ENCODE measurements around the gene P3H3.

- TF ChIP-seq CTCF (IDR thresholded peaks at IDR 0.05) (no peak), POLR2A (IDR thresholded peaks at IDR 0.05) (no peak)
Observed at GRCh38 chr12:6799147-6799546, 29.1 kb upstream of the P3H3 start.

Data from testis (tissue), 2 donors.